ENCODE data around the gene SLC25A13.

DNA sequence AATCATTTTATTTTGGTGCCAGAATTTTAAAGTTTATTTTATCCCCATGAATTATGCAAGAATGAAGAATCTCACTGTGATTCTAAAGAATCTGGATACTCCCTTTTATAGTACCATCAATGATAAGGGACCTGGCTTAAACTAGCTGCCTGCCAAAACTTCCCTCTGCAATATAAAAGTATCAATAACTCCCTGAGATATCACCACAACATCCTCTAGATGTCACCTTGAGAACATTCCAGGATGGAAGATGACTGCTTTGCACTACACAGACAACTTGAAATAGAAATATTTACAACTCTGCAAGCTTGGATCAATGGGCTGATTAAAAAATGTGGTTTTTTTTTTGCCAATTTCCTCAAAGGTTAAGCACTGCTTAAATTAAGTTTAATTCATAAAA is 142.1 kb downstream of the SLC25A13 start:
- TF ChIP-seq SIN3A (conservative IDR thresholded peaks at IDR 0.05 in 1 of 2, IDR thresholded peaks at IDR 0.05 in 1 of 2; ENCODE audit: low read depth in 1 of 2, low read length in 2 of 2) (no peak), POU5F1 (IDR thresholded peaks at IDR 0.05; ENCODE audit: low read depth, low read length) (no peak), GTF2F1 (IDR thresholded peaks at IDR 0.05; ENCODE audit: borderline replicate concordance, low read depth, low read length) (no peak), RBBP5 (IDR thresholded peaks at IDR 0.05; ENCODE audit: borderline replicate concordance, low read depth, low read length) (no peak), RFX5 (IDR thresholded peaks at IDR 0.05; ENCODE audit: borderline replicate concordance, low read depth, low read length) (no peak), EZH2 (IDR thresholded peaks at IDR 0.05; ENCODE audit: low read depth, low read length, severe bottlenecking) (no peak)
- TF ChIP-seq, protein P1, sequence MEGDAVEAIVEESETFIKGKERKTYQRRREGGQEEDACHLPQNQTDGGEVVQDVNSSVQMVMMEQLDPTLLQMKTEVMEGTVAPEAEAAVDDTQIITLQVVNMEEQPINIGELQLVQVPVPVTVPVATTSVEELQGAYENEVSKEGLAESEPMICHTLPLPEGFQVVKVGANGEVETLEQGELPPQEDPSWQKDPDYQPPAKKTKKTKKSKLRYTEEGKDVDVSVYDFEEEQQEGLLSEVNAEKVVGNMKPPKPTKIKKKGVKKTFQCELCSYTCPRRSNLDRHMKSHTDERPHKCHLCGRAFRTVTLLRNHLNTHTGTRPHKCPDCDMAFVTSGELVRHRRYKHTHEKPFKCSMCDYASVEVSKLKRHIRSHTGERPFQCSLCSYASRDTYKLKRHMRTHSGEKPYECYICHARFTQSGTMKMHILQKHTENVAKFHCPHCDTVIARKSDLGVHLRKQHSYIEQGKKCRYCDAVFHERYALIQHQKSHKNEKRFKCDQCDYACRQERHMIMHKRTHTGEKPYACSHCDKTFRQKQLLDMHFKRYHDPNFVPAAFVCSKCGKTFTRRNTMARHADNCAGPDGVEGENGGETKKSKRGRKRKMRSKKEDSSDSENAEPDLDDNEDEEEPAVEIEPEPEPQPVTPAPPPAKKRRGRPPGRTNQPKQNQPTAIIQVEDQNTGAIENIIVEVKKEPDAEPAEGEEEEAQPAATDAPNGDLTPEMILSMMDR (IDR thresholded peaks at IDR 0.05; ENCODE audit: control extremely low read depth in 1 of 3, insufficient read depth in 1 of 3, low read depth in 1 of 3, low read length in 3 of 3): no peak

Data from H1 (cell line).